IMR-90 (cell line): Measurements from ENCODE around the gene UBXN6. TPM values are rescaled to one million over a fixed set of nuclear protein-coding genes. Genes with fewer than 3 reads are reported as not detected.

Experiments used
- ATAC-seq: fragments of 200-7000 bp; cut with Tn5 transposase; 2 replicates; pipeline ENCODE4 v1.9.1; 2020; ENCODE audit warnings: low read depth, mild to moderate bottlenecking, moderate library complexity
- BruUV-seq: library from RNA; stranded (reverse); fragments of 400-500 nt; replicated peaks from 2 replicates; lab custom pipeline; 2021; lab: Mats Ljungman, UMichigan
- CTCF ChIA-PET: fragments of 300-600 bp; formaldehyde crosslinking; extraction: SDS; loops from one replicate; lab custom pipeline; 2021; ENCODE audit warnings: antibody characterized with exemption; lab: Yijun Ruan, JAX
- POLR2A ChIA-PET: fragments of 300-600 bp; sonication (Branson Sonifier 250); formaldehyde crosslinking; loops from one replicate; lab custom pipeline; 2022; ENCODE audit warnings: antibody characterized with exemption; ENCODE audit not compliant: unreplicated experiment; lab: Charles Lee
- DNase-seq: peaks from one replicate; pipeline ENCODE4 v3.0.0; 2013
- H2AFZ ChIP-seq: replicated peaks from 2 replicates; pipeline ENCODE3; 2013; ENCODE audit warnings: low read length, mild to moderate bottlenecking; ENCODE audit not compliant: poor library complexity
- H2AK5ac ChIP-seq: 2 replicates; pipeline ENCODE4 v1.6.1; 2013; ENCODE audit warnings: low read depth, low read length, inconsistent platforms
- H2AK9ac ChIP-seq: replicated peaks from 2 replicates; pipeline ENCODE3; 2013; ENCODE audit warnings: mild to moderate bottlenecking, low read depth, low read length, moderate library complexity; ENCODE audit not compliant: poor library complexity
- H2BK120ac ChIP-seq: 2 replicates; pipeline ENCODE4 v1.6.1; 2013; ENCODE audit warnings: low read depth, low read length, inconsistent platforms
- H2BK15ac ChIP-seq: 3 replicates; pipeline ENCODE4 v1.6.1; 2013; ENCODE audit warnings: low read depth, low read length, inconsistent platforms
- H2BK20ac ChIP-seq: 2 replicates; pipeline ENCODE4 v1.6.1; 2013; ENCODE audit warnings: low read depth, mild to moderate bottlenecking, inconsistent platforms, low read length, moderate library complexity
- H2BK5ac ChIP-seq: 2 replicates; pipeline ENCODE4 v1.6.1; 2013; ENCODE audit warnings: mild to moderate bottlenecking, low read depth, low read length, inconsistent platforms; ENCODE audit not compliant: poor library complexity, severe bottlenecking
- H3K14ac ChIP-seq: replicated peaks from 2 replicates; pipeline ENCODE4 v1.6.1; 2013; ENCODE audit warnings: low read depth, low read length, inconsistent platforms
- H3K18ac ChIP-seq: 2 replicates; pipeline ENCODE4 v1.6.1; 2013; ENCODE audit warnings: low read depth, low read length, control low read depth
- H3K23ac ChIP-seq: 2 replicates; pipeline ENCODE4 v1.6.1; 2013; ENCODE audit warnings: low read depth, low read length, inconsistent platforms
- H3K27ac ChIP-seq: 2 replicates; pipeline ENCODE4 v1.5.1; 2013; ENCODE audit warnings: mild to moderate bottlenecking, control low read depth, low read length; ENCODE audit not compliant: insufficient read depth
- H3K27me3 ChIP-seq: 2 replicates; pipeline ENCODE4 v1.6.1; 2013; ENCODE audit warnings: low read length; ENCODE audit not compliant: control insufficient read depth, insufficient read depth
- H3K36me3 ChIP-seq: 2 replicates; pipeline ENCODE4 v1.6.1; 2013; ENCODE audit warnings: low read length, mixed read lengths; ENCODE audit not compliant: control insufficient read depth, insufficient read depth
- H3K4ac ChIP-seq: 2 replicates; pipeline ENCODE4 v1.6.1; 2013; ENCODE audit warnings: low read depth, low read length, inconsistent platforms
- H3K4me1 ChIP-seq: 2 replicates; pipeline ENCODE4 v1.6.1; 2013; ENCODE audit warnings: low read length, mixed read lengths; ENCODE audit not compliant: control insufficient read depth, insufficient read depth
- H3K4me2 ChIP-seq: 2 replicates; pipeline ENCODE4 v1.6.1; 2013; ENCODE audit warnings: low read depth, mild to moderate bottlenecking, control low read depth, low read length, moderate library complexity
- H3K4me3 ChIP-seq: 2 replicates; pipeline ENCODE4 v1.5.1; 2013; ENCODE audit warnings: low read depth, mild to moderate bottlenecking, control low read depth, low read length, moderate library complexity; ENCODE audit not compliant: insufficient read depth
- H3K56ac ChIP-seq: 2 replicates; pipeline ENCODE4 v1.6.1; 2013; ENCODE audit warnings: low read length, inconsistent platforms; ENCODE audit not compliant: insufficient read depth; ENCODE audit errors: extremely low read depth
- H3K79me1 ChIP-seq, 2 experiments: 2 replicates each; pipeline ENCODE4 v1.6.1; 2013; ENCODE audit warnings: low read length in 2 of 2, inconsistent platforms in 1 of 2, low read depth in 1 of 2
- H3K9ac ChIP-seq: 2 replicates; pipeline ENCODE4 v1.6.1; 2013; ENCODE audit warnings: low read depth, low read length, control low read depth
- H3K9me1 ChIP-seq: 2 replicates; pipeline ENCODE4 v1.6.1; 2013; ENCODE audit warnings: low read length, inconsistent platforms; ENCODE audit not compliant: insufficient read depth
- H3K9me3 ChIP-seq: 2 replicates; pipeline ENCODE4 v1.6.1; 2013; ENCODE audit warnings: low read length; ENCODE audit not compliant: control insufficient read depth, insufficient read depth
- H4K20me1 ChIP-seq: 2 replicates; pipeline ENCODE4 v1.6.1; 2013; ENCODE audit warnings: low read length, inconsistent platforms; ENCODE audit not compliant: insufficient read depth
- H4K5ac ChIP-seq: 2 replicates; pipeline ENCODE4 v1.6.1; 2013; ENCODE audit warnings: mild to moderate bottlenecking, low read depth, low read length, control low read depth
- H4K8ac ChIP-seq, 2 experiments: 2 replicates each; pipeline ENCODE4 v1.6.1; 2013; ENCODE audit warnings: low read depth in 2 of 2, low read length in 2 of 2, control low read depth in 1 of 2, inconsistent platforms in 1 of 2
- H4K91ac ChIP-seq: 2 replicates; pipeline ENCODE4 v1.6.1; 2013; ENCODE audit warnings: low read depth, low read length, inconsistent platforms; ENCODE audit not compliant: insufficient read depth
- BHLHE40 ChIP-seq: fragments of 150-350 bp; IDR thresholded peaks from 2 replicates; pipeline ENCODE4 v1.6.1; 2016; ENCODE audit warnings: mild to moderate bottlenecking, low read depth, low read length
- CEBPB ChIP-seq: IDR thresholded peaks from 2 replicates; pipeline ENCODE4 v1.6.1; 2012; ENCODE audit warnings: low read depth, low read length, improper control_type of control experiment
- CHD1 ChIP-seq: IDR thresholded peaks from 2 replicates; pipeline ENCODE4 v1.6.1; 2012; ENCODE audit warnings: low read depth, low read length, improper control_type of control experiment
- FOS ChIP-seq: fragments of 150-350 bp; IDR thresholded peaks from 2 replicates; pipeline ENCODE4 v1.6.1; 2016; ENCODE audit warnings: low read depth, low read length
- MAFK ChIP-seq: IDR thresholded peaks from 2 replicates; pipeline ENCODE4 v1.6.1; 2012; ENCODE audit warnings: low read depth, low read length, improper control_type of control experiment
- MAZ ChIP-seq: IDR thresholded peaks from 2 replicates; pipeline ENCODE4 v1.6.1; 2012; ENCODE audit warnings: low read depth, mild to moderate bottlenecking, low read length, improper control_type of control experiment, moderate library complexity, borderline replicate concordance
- MXI1 ChIP-seq: IDR thresholded peaks from 2 replicates; pipeline ENCODE4 v1.6.1; 2012; ENCODE audit warnings: low read depth, mild to moderate bottlenecking, low read length, moderate library complexity, borderline replicate concordance
- NFE2L2 ChIP-seq: fragments of 150-350 bp; IDR thresholded peaks from 2 replicates; pipeline ENCODE4 v1.6.1; 2016; ENCODE audit warnings: low read depth, mild to moderate bottlenecking, low read length
- POLR2A ChIP-seq: IDR thresholded peaks from 2 replicates; pipeline ENCODE4 v1.6.1; 2012; ENCODE audit warnings: mild to moderate bottlenecking, low read depth, low read length
- RAD21 ChIP-seq: IDR thresholded peaks from 2 replicates; pipeline ENCODE4 v1.6.1; 2012; ENCODE audit warnings: low read length, improper control_type of control experiment
- RFX5 ChIP-seq: IDR thresholded peaks from 2 replicates; pipeline ENCODE4 v1.8.0; 2012; ENCODE audit warnings: low read depth, mild to moderate bottlenecking, low read length, moderate library complexity
- SMC3 ChIP-seq: fragments of 150-350 bp; IDR thresholded peaks from 2 replicates; pipeline ENCODE4 v1.6.1; 2016; ENCODE audit warnings: low read depth, mild to moderate bottlenecking, antibody characterized with exemption, low read length, moderate library complexity
- USF2 ChIP-seq: fragments of 150-350 bp; IDR thresholded peaks from 2 replicates; pipeline ENCODE4 v1.6.1; 2017; ENCODE audit warnings: mild to moderate bottlenecking, antibody characterized with exemption, low read length, low read depth
- WGBS, 2 experiments: methylation state at CpG; one replicate each; pipeline versions ENCODE4 v1.1.5 to v1.1.7; 2013; ENCODE audit warnings: missing lambda C conversion rate in 2 of 2; ENCODE audit not compliant: insufficient read length in 1 of 2; ENCODE audit errors: extremely low coverage in 2 of 2; 5-methylcytosine and 5-hydroxymethylcytosine counted together
- dilution Hi-C: fragments of 300-500 bp; cut with HindIII; formaldehyde crosslinking; loops from one replicate; pipeline ENCODE4 v1.14.3; 2018; ENCODE audit warnings: low sequenced_read_pairs; ENCODE audit not compliant: unreplicated experiment
- in situ Hi-C: fragments of 300-500 bp; cut with MboI; formaldehyde crosslinking; loops from 3 replicates; pipeline ENCODE4 v1.14.3; 2019; ENCODE audit warnings: low sequenced_read_pairs, inconsistent platforms, mixed read lengths
- intact Hi-C: fragments of 100-400 bp; cut with micrococcal nuclease; formaldehyde crosslinking; loops from 2 replicates; pipeline ENCODE4 v1.10.0; 2022
- polyA plus RNA-seq, 3 experiments: library from polyadenylated mRNA; depleted of rRNA; stranded (reverse); fragments of >200 nt; gene quantifications; 2 replicates each; pipeline ENCODE4 v1.2.3, GENCODE V29; 2012; ENCODE audit warnings: low replicate concordance in 1 of 3
- total RNA-seq: library from RNA; depleted of rRNA; stranded (reverse); fragments of >200 nt; gene quantifications from 2 replicates; pipeline ENCODE4 v1.2.3, GENCODE V29; 2012
- TF ChIP-seq, protein P1 (sequence below): conservative IDR thresholded peaks from 2 replicates; pipeline ENCODE4 v1.5.1; 2012; ENCODE audit warnings: mild to moderate bottlenecking, low read depth, low read length, improper control_type of control experiment
- TF ChIP-seq, protein P2 (sequence below): fragments of 150-350 bp; IDR thresholded peaks from 2 replicates; pipeline ENCODE4 v1.6.1; 2016; ENCODE audit warnings: low read depth, mild to moderate bottlenecking, low read length, moderate library complexity, borderline replicate concordance

Gene UBXN6
- total and polyA plus RNA-seq, 2 of the 4 experiments (the other 2 are of a cell fraction) = 84.2 to 86.5 TPM

GRCh38 chr19:4493104-4493928 is 35.7 kb upstream of the UBXN6 start:
- Histone ChIP-seq H2BK5ac (peak overlapping the region; percentile 95), H3K56ac (no peak overlapping the region), H3K9me1 (peaks cover 13% of the 10 kb centered on the region), H3K4me3 (no peak overlapping the region), H3K23ac (no peak overlapping the region), H4K8ac (no peak overlapping the region), H4K20me1 (peaks cover 14% of the 10 kb centered on the region; the same call in 1 of the 2 replicates), H3K4me1 (no peaks in the 10 kb centered on the region), H2BK120ac (no peak overlapping the region), H2BK20ac (no peak overlapping the region), H3K9me3 (no peaks in the 10 kb centered on the region), H4K5ac (no peak overlapping the region), H3K18ac (no peak overlapping the region), H3K4me2 (no peak overlapping the region), H3K36me3 (peaks cover 72% of the 10 kb centered on the region), H2AK9ac (peak overlapping the region; percentile 16), H2AK5ac (no peak overlapping the region), H2AFZ (no peak overlapping the region), H2BK15ac (no peak overlapping the region), H3K4ac (no peak overlapping the region), H3K79me1 (peaks cover 7 to 21% of the 10 kb centered on the region in 2 experiments), H3K27me3 (no peaks in the 10 kb centered on the region), H4K91ac (no peak overlapping the region), H3K27ac (no peak overlapping the region), H3K14ac (no peak overlapping the region), H3K9ac (no peak overlapping the region)
- dilution Hi-C loops (no loop called here), in situ Hi-C loops (no loop called here), intact Hi-C loops (no loop called here)
- BruUV-seq = no TSS peak
- CTCF ChIA-PET = no interaction called here
- ATAC-seq = no peak
- POLR2A ChIA-PET = no interaction called here
- WGBS, 2 experiments = 95% methylated on average over 14 of the region's 41 CpGs; no CpG with 5 or more reads in 1 of the 2 experiments
- no peak for DNase-seq
- TF ChIP-seq FOS (no peak), CEBPB (no peak), POLR2A (no peak), NFE2L2 (no peak), BHLHE40 (no peak), USF2 (no peak), SMC3 (no peak), MAZ (no peak), CHD1 (no peak), RAD21 (no peak), MAFK (no peak), MXI1 (no peak), RFX5 (no peak)
- TF ChIP-seq, protein P1, sequence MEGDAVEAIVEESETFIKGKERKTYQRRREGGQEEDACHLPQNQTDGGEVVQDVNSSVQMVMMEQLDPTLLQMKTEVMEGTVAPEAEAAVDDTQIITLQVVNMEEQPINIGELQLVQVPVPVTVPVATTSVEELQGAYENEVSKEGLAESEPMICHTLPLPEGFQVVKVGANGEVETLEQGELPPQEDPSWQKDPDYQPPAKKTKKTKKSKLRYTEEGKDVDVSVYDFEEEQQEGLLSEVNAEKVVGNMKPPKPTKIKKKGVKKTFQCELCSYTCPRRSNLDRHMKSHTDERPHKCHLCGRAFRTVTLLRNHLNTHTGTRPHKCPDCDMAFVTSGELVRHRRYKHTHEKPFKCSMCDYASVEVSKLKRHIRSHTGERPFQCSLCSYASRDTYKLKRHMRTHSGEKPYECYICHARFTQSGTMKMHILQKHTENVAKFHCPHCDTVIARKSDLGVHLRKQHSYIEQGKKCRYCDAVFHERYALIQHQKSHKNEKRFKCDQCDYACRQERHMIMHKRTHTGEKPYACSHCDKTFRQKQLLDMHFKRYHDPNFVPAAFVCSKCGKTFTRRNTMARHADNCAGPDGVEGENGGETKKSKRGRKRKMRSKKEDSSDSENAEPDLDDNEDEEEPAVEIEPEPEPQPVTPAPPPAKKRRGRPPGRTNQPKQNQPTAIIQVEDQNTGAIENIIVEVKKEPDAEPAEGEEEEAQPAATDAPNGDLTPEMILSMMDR = no peak
- TF ChIP-seq, protein P2, sequence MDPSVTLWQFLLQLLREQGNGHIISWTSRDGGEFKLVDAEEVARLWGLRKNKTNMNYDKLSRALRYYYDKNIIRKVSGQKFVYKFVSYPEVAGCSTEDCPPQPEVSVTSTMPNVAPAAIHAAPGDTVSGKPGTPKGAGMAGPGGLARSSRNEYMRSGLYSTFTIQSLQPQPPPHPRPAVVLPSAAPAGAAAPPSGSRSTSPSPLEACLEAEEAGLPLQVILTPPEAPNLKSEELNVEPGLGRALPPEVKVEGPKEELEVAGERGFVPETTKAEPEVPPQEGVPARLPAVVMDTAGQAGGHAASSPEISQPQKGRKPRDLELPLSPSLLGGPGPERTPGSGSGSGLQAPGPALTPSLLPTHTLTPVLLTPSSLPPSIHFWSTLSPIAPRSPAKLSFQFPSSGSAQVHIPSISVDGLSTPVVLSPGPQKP = no peak
